ENCODE data around the gene FOXN4.

FOXN4 gene

GRCh38 chr12:109305547-109305946 lies 3.5 kb downstream of the FOXN4 start:
- no peak for DNase-seq

- no peak for DNase-seq
Observed at GRCh38 chr12:109304485-109304884, 4.6 kb downstream of the FOXN4 start.

GRCh38 chr12:109302770-109303169 lies 6.3 kb downstream of the FOXN4 start:
- no peak for DNase-seq

GRCh38 chr12:109302358-109302757 lies 6.7 kb downstream of the FOXN4 start:
- no peak for DNase-seq

- DNase-seq = no peak
Observed at GRCh38 chr12:109301643-109302168, 7.4 kb downstream of the FOXN4 start.

- DNase-seq = no peak
Observed at GRCh38 chr12:109299849-109300248, 9.2 kb downstream of the FOXN4 start.

- no peak for DNase-seq
Observed at GRCh38 chr12:109296431-109296830, 12.7 kb downstream of the FOXN4 start.

GRCh38 chr12:109295764-109296425 lies 13.2 kb downstream of the FOXN4 start:
- no peak for DNase-seq

GRCh38 chr12:109294286-109294796 lies 14.7 kb downstream of the FOXN4 start:
- no peak for DNase-seq

- no peak for DNase-seq
Observed at GRCh38 chr12:109293106-109293505, 16.0 kb downstream of the FOXN4 start.

GRCh38 chr12:109292342-109292711 lies 16.8 kb downstream of the FOXN4 start:
- no peak for DNase-seq

GRCh38 chr12:109291521-109292341 lies 17.4 kb downstream of the FOXN4 start:
- DNase-seq = no peak

GRCh38 chr12:109291117-109291516 lies 18.0 kb downstream of the FOXN4 start:
- no peak for DNase-seq

GRCh38 chr12:109290061-109290460 lies 19.0 kb downstream of the FOXN4 start:
- DNase-seq = no peak

- no peak for DNase-seq
Observed at GRCh38 chr12:109289551-109289950, 19.5 kb downstream of the FOXN4 start.

GRCh38 chr12:109289004-109289403 lies 20.1 kb downstream of the FOXN4 start:
- no peak for DNase-seq

- no peak for DNase-seq
Observed at GRCh38 chr12:109288571-109288970, 20.5 kb downstream of the FOXN4 start.

GRCh38 chr12:109287811-109288469 lies 21.1 kb downstream of the FOXN4 start:
- DNase-seq = no peak

GRCh38 chr12:109287181-109287580 lies 21.9 kb downstream of the FOXN4 start:
- no peak for DNase-seq

GRCh38 chr12:109286652-109287051 lies 22.4 kb downstream of the FOXN4 start:
- DNase-seq = no peak

GRCh38 chr12:109286252-109286651 lies 22.8 kb downstream of the FOXN4 start:
- no peak for DNase-seq

GRCh38 chr12:109284392-109284791 lies 24.7 kb downstream of the FOXN4 start:
- DNase-seq = no peak

- no peak for DNase-seq
Observed at GRCh38 chr12:109281452-109281851, 27.6 kb downstream of the FOXN4 start.

Data from activated naive CD4-positive, alpha-beta T cell (primary cell).